Activated CD4-positive, alpha-beta T cell treated with anti-CD3 and anti-CD28 coated beads for 4 hours (primary cell): Measurements from ENCODE around the gene RARB.

Experiments used
- DNase-seq, 2 donors: peaks; one replicate each; pipeline ENCODE4 v3.0.0-alpha.2; 2020

RARB gene

GRCh38 chr3:25556447-25556846 lies 128.4 kb downstream of the RARB start:
- no peak for DNase-seq

DNA sequence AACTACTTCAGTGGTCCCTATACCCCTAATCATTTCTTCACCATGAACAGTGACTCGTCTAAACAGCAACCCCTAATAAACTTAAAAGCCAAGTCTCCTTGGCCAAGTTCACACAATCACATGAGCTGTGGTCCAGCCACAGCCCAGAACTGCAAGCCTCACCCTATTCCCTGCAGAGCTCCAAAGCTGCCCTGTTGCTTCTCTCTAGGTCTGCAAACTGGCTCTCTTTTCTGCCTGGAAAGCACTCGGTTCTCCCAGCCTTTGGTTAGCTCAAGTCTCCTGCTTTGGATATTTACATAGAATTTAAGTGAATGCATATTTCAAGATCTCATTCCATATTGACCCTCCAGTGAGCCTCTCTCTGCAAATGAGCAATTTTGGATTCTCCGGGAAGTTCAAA lies 129.6 kb downstream of the RARB start:
- no peak for DNase-seq

DNA sequence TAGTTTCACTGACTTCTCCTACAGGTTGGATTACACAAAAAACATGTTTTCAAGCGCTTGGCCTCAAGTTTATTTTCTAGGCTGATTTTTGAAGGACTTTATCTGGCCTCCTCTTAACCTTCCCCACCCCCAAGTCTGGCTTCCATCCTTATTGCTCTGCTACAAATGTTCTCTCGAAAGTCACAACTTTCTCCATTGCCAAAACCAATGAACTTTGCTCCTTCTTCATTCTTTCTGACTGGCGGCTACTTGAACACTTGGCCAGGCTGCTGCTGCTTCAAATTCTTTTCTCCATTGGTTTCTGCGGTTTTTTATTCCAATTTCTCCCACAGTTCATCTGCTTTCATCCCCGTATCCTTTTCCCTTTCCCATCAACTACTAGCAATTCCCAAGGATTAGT lies 130.1 kb downstream of the RARB start:
- no peak for DNase-seq

DNA sequence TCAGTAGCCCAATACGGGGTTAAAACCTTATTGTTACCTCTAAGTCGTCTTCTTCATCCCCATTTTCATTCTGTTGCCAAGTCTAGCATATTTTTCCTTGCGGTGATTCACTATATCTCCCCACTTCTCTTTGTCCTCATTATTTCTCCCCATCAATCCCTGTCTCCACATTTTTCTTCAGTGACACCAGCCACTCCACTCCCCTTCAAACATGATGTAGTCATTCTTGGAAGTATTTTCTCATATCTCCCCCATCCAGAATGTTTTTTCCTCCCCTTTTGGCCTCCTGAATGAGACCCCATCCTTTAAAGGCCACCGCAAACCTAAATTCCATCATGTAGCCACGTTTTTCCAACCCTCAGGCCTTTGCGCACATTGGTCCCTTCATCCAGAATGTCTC lies 130.7 kb downstream of the RARB start:
- no peak for DNase-seq

DNA sequence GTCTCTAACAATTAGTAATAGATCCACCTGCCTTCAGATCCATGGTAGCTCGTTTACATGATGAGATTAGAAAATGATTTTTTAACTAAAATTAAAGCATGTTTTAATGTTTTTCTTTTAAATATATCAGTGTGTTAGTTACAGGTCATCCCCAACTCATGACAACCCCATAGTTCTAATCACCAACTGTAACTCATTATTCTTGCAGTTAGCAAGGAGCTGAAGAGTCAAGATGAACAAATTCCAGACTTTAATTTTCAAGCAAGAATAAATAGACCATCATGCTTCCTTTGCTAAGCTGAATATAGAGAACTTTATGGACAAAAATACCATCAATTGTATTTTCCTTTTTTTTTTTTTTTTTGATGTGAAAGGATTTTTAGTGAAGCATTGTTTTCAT lies 135.5 kb downstream of the RARB start:
- DNase-seq: no peak

GRCh38 chr3:25564075-25564474 lies 136.0 kb downstream of the RARB start:
- DNase-seq: no peak

- no peak for DNase-seq
Observed at GRCh38 chr3:25565807-25566206, 137.7 kb downstream of the RARB start.

GRCh38 chr3:25566358-25566920 lies 138.4 kb downstream of the RARB start:
- no peak for DNase-seq

- DNase-seq: no peak
Observed at GRCh38 chr3:25567388-25567787, 139.3 kb downstream of the RARB start.

- DNase-seq: no peak
Observed at GRCh38 chr3:25567806-25568524, 139.9 kb downstream of the RARB start.

DNA sequence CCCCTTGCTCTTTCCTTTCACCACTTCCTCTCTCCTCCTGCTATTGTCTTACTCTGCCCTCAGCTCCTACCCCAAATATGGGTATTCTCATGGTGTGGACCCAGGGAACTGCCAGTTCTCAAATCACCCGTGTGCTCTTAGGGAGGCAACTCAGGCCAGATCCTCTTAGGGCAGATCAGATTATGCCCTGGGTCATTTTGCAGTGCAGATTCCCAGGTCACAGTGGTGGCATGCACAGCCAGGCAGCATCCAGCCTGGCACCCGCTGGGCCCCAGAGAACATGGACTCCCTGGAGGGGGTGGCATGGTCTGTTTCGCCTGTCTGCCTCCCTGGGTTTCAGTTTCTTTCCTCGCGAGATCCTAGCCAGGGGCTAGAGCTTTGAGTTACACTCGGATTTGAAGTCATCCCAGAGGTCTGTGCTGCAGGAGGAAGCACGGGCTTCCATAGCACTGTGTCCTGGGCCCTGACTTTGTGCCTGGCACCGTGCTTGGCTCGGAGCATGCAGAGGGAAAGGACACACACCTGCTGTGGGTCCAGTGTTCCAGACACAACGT lies 140.5 kb downstream of the RARB start:
- no peak for DNase-seq

- no peak for DNase-seq
Observed at GRCh38 chr3:25571285-25571684, 143.2 kb downstream of the RARB start.

DNA sequence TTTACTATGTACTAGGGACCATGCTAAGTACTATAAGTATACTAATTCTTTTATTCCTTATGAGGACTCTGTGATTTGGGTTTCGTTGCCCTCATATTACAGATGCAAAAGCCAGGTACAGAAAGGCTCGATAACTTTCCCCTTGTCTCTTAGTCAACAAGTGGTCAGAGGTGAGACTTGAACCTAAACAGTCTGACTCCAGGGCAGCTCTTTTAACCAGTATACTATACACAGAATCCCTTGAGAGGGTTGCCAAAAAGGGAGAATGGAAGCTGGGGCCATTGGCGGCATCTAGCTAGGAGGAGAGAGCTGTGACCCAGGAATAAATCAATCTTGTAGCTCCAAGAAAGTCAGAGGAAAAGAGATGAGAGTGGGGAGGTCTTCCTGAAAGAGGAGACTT lies 144.3 kb downstream of the RARB start:
- no peak for DNase-seq

DNA sequence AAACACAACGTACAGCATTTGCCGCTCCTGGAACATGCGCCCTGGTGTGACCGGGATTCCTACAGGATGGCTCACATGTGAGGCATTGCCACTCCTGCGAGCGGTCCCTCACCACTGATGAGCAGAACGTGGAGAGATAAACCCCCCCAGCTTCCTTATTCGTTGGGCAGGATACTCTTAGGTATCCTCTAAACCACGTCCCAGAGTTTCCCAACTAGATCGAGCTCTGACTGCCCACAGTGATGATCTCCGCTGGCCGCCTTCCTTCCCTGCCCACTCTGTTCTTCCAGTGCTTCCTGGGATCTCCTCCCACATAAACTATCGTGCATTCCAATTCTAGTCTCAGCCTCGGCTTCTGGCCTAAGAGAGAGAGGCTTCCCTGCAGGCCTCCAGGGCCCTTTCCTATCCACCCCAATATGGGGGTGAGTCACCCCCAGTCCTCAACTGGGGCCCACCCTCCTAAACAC lies 144.9 kb downstream of the RARB start:
- DNase-seq: no peak

- no peak for DNase-seq
Observed at GRCh38 chr3:25573386-25574171, 145.5 kb downstream of the RARB start.

GRCh38 chr3:25574172-25574765 lies 146.2 kb downstream of the RARB start:
- no peak for DNase-seq

- DNase-seq: no peak
Observed at GRCh38 chr3:25575001-25575400, 146.9 kb downstream of the RARB start.

- DNase-seq: no peak
Observed at GRCh38 chr3:25576146-25576545, 148.1 kb downstream of the RARB start.

- no peak for DNase-seq
Observed at GRCh38 chr3:25576831-25577454, 148.9 kb downstream of the RARB start.

DNA sequence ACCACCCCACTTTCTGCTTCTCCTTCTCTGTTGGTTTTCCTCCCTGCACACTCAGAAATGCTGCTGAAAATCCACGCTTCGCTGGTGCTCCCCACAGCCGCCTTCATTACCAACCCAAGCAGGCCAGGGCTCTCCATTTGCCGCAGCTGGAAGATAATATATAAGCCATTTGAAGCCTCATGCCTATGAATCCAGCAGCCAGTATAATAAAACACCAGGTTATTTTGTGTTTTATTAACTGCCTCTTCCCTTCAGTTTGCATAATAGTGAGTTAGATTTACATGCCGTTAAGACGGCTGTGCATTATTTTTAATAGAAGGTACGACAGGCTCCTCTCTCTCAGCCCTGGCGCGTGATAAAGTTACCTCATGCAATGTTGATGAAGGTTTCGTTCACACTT lies 150.0 kb downstream of the RARB start:
- no peak for DNase-seq

GRCh38 chr3:25580534-25580933 lies 152.5 kb downstream of the RARB start:
- DNase-seq: no peak

DNA sequence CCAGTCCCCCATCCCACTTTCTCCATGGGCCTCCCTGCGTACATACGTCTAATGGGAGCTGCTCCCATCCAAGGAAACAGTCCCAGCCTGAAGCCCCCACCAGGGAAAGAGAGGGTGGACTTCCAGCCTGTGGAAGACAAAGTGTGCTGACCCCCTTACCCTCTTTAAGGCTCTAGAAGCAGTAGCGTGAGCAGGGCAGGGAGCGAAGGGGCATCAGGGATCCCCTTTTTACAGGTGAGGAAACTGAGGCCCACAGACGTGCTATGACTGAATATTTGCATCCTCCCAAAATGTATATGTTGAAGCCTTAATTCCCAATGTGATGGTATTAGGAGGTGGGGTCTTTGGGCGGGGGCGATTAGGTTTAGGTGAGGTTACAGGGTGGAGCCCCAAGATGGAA lies 153.3 kb downstream of the RARB start:
- DNase-seq: no peak

- DNase-seq: no peak
Observed at GRCh38 chr3:25581823-25582222, 153.8 kb downstream of the RARB start.
